Measurements from ENCODE around the gene ZNF579. TPM values are rescaled to one million over a fixed set of nuclear protein-coding genes. Genes with fewer than 3 reads are reported as not detected.

The ZNF579 gene
- total RNA-seq, 1 experiment from 2014 or later: 12.6 TPM

- Mint-ChIP-seq H3K27me3 (ENCODE audit: insufficient read depth, unreplicated experiment) (peaks cover 8% of the 10 kb centered on the region), H3K36me3 (ENCODE audit: insufficient read depth, unreplicated experiment) (peaks cover 21% of the 10 kb centered on the region), H3K27ac (ENCODE audit: low read depth, unreplicated experiment) (no peak overlapping the region), H3K4me1 (ENCODE audit: insufficient read depth, unreplicated experiment) (peaks cover 6% of the 10 kb centered on the region), H3K4me3 (ENCODE audit: unreplicated experiment) (no peak overlapping the region), H3K9me3 (ENCODE audit: unreplicated experiment) (no peaks in the 10 kb centered on the region)
- TF ChIP-seq CTCF (IDR thresholded peaks at IDR 0.05; ENCODE audit: unreplicated experiment): no peak
- no TSS peak for BruUV-seq (replicated peaks)
- DNase-seq (ENCODE audit: unreplicated experiment): no peak
- intact Hi-C loops (cut with micrococcal nuclease): no loop called here
- CTCF ChIA-PET: interaction anchor here (0.6 to 1.0 kb wide), 2 partner anchors 9 to 41 kb away, joined by 3 read pairs; partner anchors contain the start of gene FIZ1
- POLR2A ChIA-PET: interaction anchor here (3.8 kb wide), 1 partner anchor 9 kb away, joined by 26 read pairs; the partner anchor contains the start of genes FIZ1 and ZNF524
These were observed 9.5 kb upstream of the ZNF579 start for GRCh38 chr19:55590109-55590508.

GRCh38 chr19:55588738-55589137 lies 8.1 kb upstream of the ZNF579 start:
- no peak for TF ChIP-seq CTCF (IDR thresholded peaks at IDR 0.05; ENCODE audit: unreplicated experiment)
- intact Hi-C loops (cut with micrococcal nuclease): no loop called here
- no peak for DNase-seq (ENCODE audit: unreplicated experiment)
- POLR2A ChIA-PET: interaction anchor here (3.8 kb wide), 1 partner anchor 10 kb away, joined by 26 read pairs; the partner anchor contains the start of genes FIZ1 and ZNF524
- peaks cover 13% of the 10 kb centered on the region for H3K36me3 Mint-ChIP-seq (ENCODE audit: insufficient read depth, unreplicated experiment)
- H3K27ac Mint-ChIP-seq (ENCODE audit: low read depth, unreplicated experiment): no peak overlapping the region
- H3K9me3 Mint-ChIP-seq (ENCODE audit: unreplicated experiment): no peaks in the 10 kb centered on the region
- H3K4me1 Mint-ChIP-seq (ENCODE audit: insufficient read depth, unreplicated experiment): peaks cover 7% of the 10 kb centered on the region
- H3K27me3 Mint-ChIP-seq (ENCODE audit: insufficient read depth, unreplicated experiment): peaks cover 18% of the 10 kb centered on the region
- CTCF ChIA-PET: no interaction called here
- no TSS peak for BruUV-seq (replicated peaks)
- no peak overlapping the region for H3K4me3 Mint-ChIP-seq (ENCODE audit: unreplicated experiment)

GRCh38 chr19:55586976-55587668 lies 6.5 kb upstream of the ZNF579 start:
- Mint-ChIP-seq H3K36me3 (ENCODE audit: insufficient read depth, unreplicated experiment) (peaks cover 13% of the 10 kb centered on the region), H3K4me3 (ENCODE audit: unreplicated experiment) (peak overlapping the region; percentile 71), H3K27ac (ENCODE audit: low read depth, unreplicated experiment) (no peak overlapping the region), H3K9me3 (ENCODE audit: unreplicated experiment) (no peaks in the 10 kb centered on the region), H3K4me1 (ENCODE audit: insufficient read depth, unreplicated experiment) (peaks cover 7% of the 10 kb centered on the region), H3K27me3 (ENCODE audit: insufficient read depth, unreplicated experiment) (peaks cover 18% of the 10 kb centered on the region)
- CTCF ChIA-PET: interaction anchor here (0.7 to 1.5 kb wide), 5 partner anchors 10 to 41 kb away, joined by 3 to 6 read pairs (median 3); partner anchors contain the start of gene ZNF865
- no TSS peak for BruUV-seq (replicated peaks)
- intact Hi-C loops (cut with micrococcal nuclease): no loop called here
- peak; percentile 94 for DNase-seq (ENCODE audit: unreplicated experiment)
- POLR2A ChIA-PET: interaction anchor here (1.0 to 3.8 kb wide), 2 partner anchors 12 to 14 kb away, joined by 7 to 26 read pairs; partner anchors contain the start of genes FIZ1 and ZNF524
- TF ChIP-seq CTCF (IDR thresholded peaks at IDR 0.05; ENCODE audit: unreplicated experiment): no peak

GRCh38 chr19:55585658-55586339 lies 5.2 kb upstream of the ZNF579 start:
- ChIA-PET POLR2A (interaction anchor here (1.3 kb wide), 1 partner anchor 13 kb away, joined by 3 read pairs; no protein-coding TSS in a partner anchor), CTCF (interaction anchor here (1.2 kb wide), 1 partner anchor 20 kb away, joined by 3 read pairs; the partner anchor contains the start of gene ZNF865)
- no peak for DNase-seq (ENCODE audit: unreplicated experiment)
- peak overlapping the region; percentile 21 for H3K27ac Mint-ChIP-seq (ENCODE audit: low read depth, unreplicated experiment)
- H3K4me3 Mint-ChIP-seq (ENCODE audit: unreplicated experiment): peak overlapping the region; percentile 19
- intact Hi-C loops (cut with micrococcal nuclease): no loop called here
- no peak for TF ChIP-seq CTCF (IDR thresholded peaks at IDR 0.05; ENCODE audit: unreplicated experiment)
- H3K27me3 Mint-ChIP-seq (ENCODE audit: insufficient read depth, unreplicated experiment): peaks cover 18% of the 10 kb centered on the region
- no peaks in the 10 kb centered on the region for H3K9me3 Mint-ChIP-seq (ENCODE audit: unreplicated experiment)
- H3K4me1 Mint-ChIP-seq (ENCODE audit: insufficient read depth, unreplicated experiment): peaks cover 17% of the 10 kb centered on the region
- H3K36me3 Mint-ChIP-seq (ENCODE audit: insufficient read depth, unreplicated experiment): peaks cover 5% of the 10 kb centered on the region
- no TSS peak for BruUV-seq (replicated peaks)
